Endodermal cell (in vitro differentiated cells): ENCODE measurements around the gene IFITM10. TPM values are rescaled to one million over a fixed set of nuclear protein-coding genes. Genes with fewer than 3 reads are reported as not detected.

Experiments
- DNase-seq: peaks from one replicate; pipeline ENCODE4 v3.0.0-alpha.2; 2017
- H3K27ac ChIP-seq: 2 replicates; pipeline ENCODE4 v1.5.1; 2013; ENCODE audit warnings: mild to moderate bottlenecking, low read depth, low read length, moderate library complexity
- H3K27me3 ChIP-seq: 2 replicates; pipeline ENCODE4 v1.6.1; 2013; ENCODE audit warnings: mild to moderate bottlenecking, low read length, moderate library complexity; ENCODE audit not compliant: insufficient read depth, control insufficient read depth, poor library complexity, severe bottlenecking
- H3K36me3 ChIP-seq: 2 replicates; pipeline ENCODE4 v1.7.0; 2013; ENCODE audit warnings: mild to moderate bottlenecking, low read length, moderate library complexity; ENCODE audit not compliant: control insufficient read depth, insufficient read depth
- H3K4me1 ChIP-seq: one replicate; pipeline ENCODE4 v1.7.0; 2013; ENCODE audit warnings: low read length; ENCODE audit not compliant: control insufficient read depth, insufficient read depth
- H3K4me3 ChIP-seq: 2 replicates; pipeline ENCODE4 v1.5.1; 2013; ENCODE audit warnings: mild to moderate bottlenecking, low read length, moderate library complexity
- H3K9ac ChIP-seq: 2 replicates; pipeline ENCODE4 v1.6.1; 2013; ENCODE audit warnings: mild to moderate bottlenecking, low read length, moderate library complexity; ENCODE audit not compliant: poor library complexity, severe bottlenecking; ENCODE audit errors: extremely low read depth
- H3K9me3 ChIP-seq: 2 replicates; pipeline ENCODE4 v1.6.1; 2013; ENCODE audit warnings: mild to moderate bottlenecking, low read length, moderate library complexity; ENCODE audit not compliant: control insufficient read depth
- H3K27ac Mint-ChIP-seq: 2 replicates; pipeline ENCODE4 v1.8.0; 2020; ENCODE audit warnings: mixed read lengths
- H3K27me3 Mint-ChIP-seq: 2 replicates; pipeline ENCODE4 v1.8.0; 2021; ENCODE audit warnings: mild to moderate bottlenecking, mixed read lengths; ENCODE audit not compliant: insufficient read depth
- H3K36me3 Mint-ChIP-seq: 2 replicates; pipeline ENCODE4 v1.8.0; 2020; ENCODE audit warnings: low read depth, mixed read lengths
- H3K4me1 Mint-ChIP-seq: 2 replicates; pipeline ENCODE4 v1.8.0; 2020; ENCODE audit warnings: mixed read lengths
- H3K4me3 Mint-ChIP-seq: 2 replicates; pipeline ENCODE4 v1.8.0; 2020; ENCODE audit warnings: mild to moderate bottlenecking, moderate library complexity, mixed read lengths
- H3K9me3 Mint-ChIP-seq: 2 replicates; pipeline ENCODE4 v1.8.0; 2020; ENCODE audit warnings: mild to moderate bottlenecking, mixed read lengths
- CTCF ChIP-seq: fragments of 200-600 bp; sonication (generic); conservative IDR thresholded peaks from 2 replicates; pipeline ENCODE4 v1.5.0; 2021; ENCODE audit warnings: antibody characterized with exemption, mild to moderate bottlenecking
- WGBS, 2 experiments: methylation state at CpG; one replicate each; pipeline versions ENCODE4 v1.1.5 to v1.1.7; 2013; ENCODE audit warnings: missing lambda C conversion rate in 2 of 2, mixed read lengths in 1 of 2; ENCODE audit not compliant: insufficient coverage in 1 of 2, insufficient read length in 1 of 2; 5-methylcytosine and 5-hydroxymethylcytosine counted together
- total RNA-seq, 2 donors: library from RNA; stranded (reverse); fragmentation: NEBNext Ultra II Directional in 1 of 2; extraction: Animal tissue kit (Norgen Biotek cat#: 25700) in 1 of 2; gene quantifications; 2 replicates in 1 of 2; 3 replicates in 1 of 2; pipeline ENCODE4 v1.2.1, GENCODE V29; 2021

Gene IFITM10
- total RNA-seq, 2 donors from 2014 or later = 0.75 to 1.0 TPM

GRCh38 chr11:1699771-1700170 lies 50.6 kb downstream of the IFITM10 start:
- H3K4me3 ChIP-seq = no peak overlapping the region
- no peak overlapping the region for H3K27ac Mint-ChIP-seq
- no peak overlapping the region for H3K9ac ChIP-seq
- TF ChIP-seq CTCF = no peak
- H3K27me3 ChIP-seq = peaks cover 33% of the 10 kb centered on the region
- H3K36me3 Mint-ChIP-seq = no peaks in the 10 kb centered on the region
- H3K4me1 Mint-ChIP-seq = no peaks in the 10 kb centered on the region
- H3K27ac ChIP-seq = no peak overlapping the region
- peaks cover 66% of the 10 kb centered on the region for H3K27me3 Mint-ChIP-seq
- H3K4me3 Mint-ChIP-seq = no peak overlapping the region
- WGBS, 2 experiments = 92 to 100% methylated on average over 1 to 5 of the region's 5 CpGs
- no peaks in the 10 kb centered on the region for H3K36me3 ChIP-seq
- no peaks in the 10 kb centered on the region for H3K9me3 ChIP-seq
- no peaks in the 10 kb centered on the region for H3K4me1 ChIP-seq
- H3K9me3 Mint-ChIP-seq = no peaks in the 10 kb centered on the region
- DNase-seq = no peak

GRCh38 chr11:1696608-1697570 lies 53.5 kb downstream of the IFITM10 start, which contains the start of gene KRTAP5-6:
KRTAP5-6 (plus strand) TSS chr11:1697195; CDS start chr11:1697246, 51 bp downstream.
- H3K4me3 ChIP-seq = no peak within 1 kb of the TSS
- 91 to 96% methylated on average over 7 to 11 of the region's 11 CpGs for WGBS, 2 experiments
- H3K27ac ChIP-seq = no peak within 1 kb of the TSS
- H3K9me3 ChIP-seq = no peaks in the 10 kb centered on the region
- peaks cover 59% of the 10 kb centered on the region for H3K27me3 ChIP-seq
- H3K4me3 Mint-ChIP-seq = no peak within 1 kb of the TSS
- TF ChIP-seq CTCF = no peak
- DNase-seq = no peak
- peaks cover 6% of the 10 kb centered on the region for H3K4me1 Mint-ChIP-seq
- no peaks in the 10 kb centered on the region for H3K9me3 Mint-ChIP-seq
- H3K36me3 ChIP-seq = no peaks in the 10 kb centered on the region
- no peak within 1 kb of the TSS for H3K27ac Mint-ChIP-seq
- peaks cover 82% of the 10 kb centered on the region for H3K27me3 Mint-ChIP-seq
- H3K9ac ChIP-seq = no peak within 1 kb of the TSS
- H3K36me3 Mint-ChIP-seq = no peaks in the 10 kb centered on the region
- H3K4me1 ChIP-seq = no peaks in the 10 kb centered on the region

GRCh38 chr11:1695548-1696108 lies 54.8 kb downstream of the IFITM10 start:
- no peak for TF ChIP-seq CTCF
- Mint-ChIP-seq H3K4me3 (no peak overlapping the region), H3K27ac (no peak overlapping the region), H3K9me3 (no peaks in the 10 kb centered on the region), H3K4me1 (peaks cover 16% of the 10 kb centered on the region), H3K27me3 (peaks cover 86% of the 10 kb centered on the region), H3K36me3 (no peaks in the 10 kb centered on the region)
- H3K4me1 ChIP-seq = peaks cover 5% of the 10 kb centered on the region
- DNase-seq = no peak
- no peak overlapping the region for H3K4me3 ChIP-seq
- H3K27me3 ChIP-seq = peaks cover 70% of the 10 kb centered on the region
- no peak overlapping the region for H3K27ac ChIP-seq
- 88 to 89% methylated on average over 3 of the region's 3 CpGs for WGBS, 2 experiments
- no peaks in the 10 kb centered on the region for H3K36me3 ChIP-seq
- H3K9me3 ChIP-seq = no peaks in the 10 kb centered on the region
- H3K9ac ChIP-seq = no peak overlapping the region
